ENCODE data around the gene KLHL14.

- TF ChIP-seq ELK1 (IDR thresholded peaks at IDR 0.05; ENCODE audit: low read depth, low read length) = no peak
- TF ChIP-seq POLR2A (IDR thresholded peaks at IDR 0.05; ENCODE audit: low read length) = no peak
- no peak for TF ChIP-seq E2F6 (IDR thresholded peaks at IDR 0.05; ENCODE audit: borderline replicate concordance, low read depth)
- TF ChIP-seq, protein P1, sequence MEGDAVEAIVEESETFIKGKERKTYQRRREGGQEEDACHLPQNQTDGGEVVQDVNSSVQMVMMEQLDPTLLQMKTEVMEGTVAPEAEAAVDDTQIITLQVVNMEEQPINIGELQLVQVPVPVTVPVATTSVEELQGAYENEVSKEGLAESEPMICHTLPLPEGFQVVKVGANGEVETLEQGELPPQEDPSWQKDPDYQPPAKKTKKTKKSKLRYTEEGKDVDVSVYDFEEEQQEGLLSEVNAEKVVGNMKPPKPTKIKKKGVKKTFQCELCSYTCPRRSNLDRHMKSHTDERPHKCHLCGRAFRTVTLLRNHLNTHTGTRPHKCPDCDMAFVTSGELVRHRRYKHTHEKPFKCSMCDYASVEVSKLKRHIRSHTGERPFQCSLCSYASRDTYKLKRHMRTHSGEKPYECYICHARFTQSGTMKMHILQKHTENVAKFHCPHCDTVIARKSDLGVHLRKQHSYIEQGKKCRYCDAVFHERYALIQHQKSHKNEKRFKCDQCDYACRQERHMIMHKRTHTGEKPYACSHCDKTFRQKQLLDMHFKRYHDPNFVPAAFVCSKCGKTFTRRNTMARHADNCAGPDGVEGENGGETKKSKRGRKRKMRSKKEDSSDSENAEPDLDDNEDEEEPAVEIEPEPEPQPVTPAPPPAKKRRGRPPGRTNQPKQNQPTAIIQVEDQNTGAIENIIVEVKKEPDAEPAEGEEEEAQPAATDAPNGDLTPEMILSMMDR (IDR thresholded peaks at IDR 0.05) = no peak
- no peak for TF ChIP-seq EP300 (IDR thresholded peaks at IDR 0.05)
- TF ChIP-seq FOSL2 (IDR thresholded peaks at IDR 0.05) = no peak
- no peak for TF ChIP-seq FOSL2 (CRISPR knock-in tag; IDR thresholded peaks at IDR 0.05)
- no peak for TF ChIP-seq MAX (IDR thresholded peaks at IDR 0.05)
- no peak for TF ChIP-seq SMC3 (IDR thresholded peaks at IDR 0.05)
- no peak for TF ChIP-seq HOXA7 (CRISPR knock-in tag; IDR thresholded peaks at IDR 0.05)
- no peak for TF ChIP-seq HMGXB4 (CRISPR knock-in tag; IDR thresholded peaks at IDR 0.05; ENCODE audit: borderline replicate concordance)
- TF ChIP-seq RAD21 (conservative IDR thresholded peaks at IDR 0.05 in 1 of 2, IDR thresholded peaks at IDR 0.05 in 1 of 2) = no peak
- no peak for TF ChIP-seq RCOR1 (IDR thresholded peaks at IDR 0.05; ENCODE audit: low read depth, low read length)
- TF ChIP-seq HDAC2 (IDR thresholded peaks at IDR 0.05) = no peak
- no peak for TF ChIP-seq PHF8 (IDR thresholded peaks at IDR 0.05; ENCODE audit: borderline replicate concordance, low read depth)
Observed at GRCh38 chr18:32712860-32713259, 60.0 kb downstream of the KLHL14 start.

Data from A549 (cell line).